Thymus (tissue), 11 donors: Measurements from ENCODE around the gene ZNFX1. TPM values are rescaled to one million over a fixed set of nuclear protein-coding genes. Genes with fewer than 3 reads are reported as not detected.

Experiments used
- DNase-seq, 9 donors: peaks; one replicate each; pipeline ENCODE4 v3.0.0-alpha.2; 2013; ENCODE audit warnings: low spot score in 9 of 9, low read depth in 6 of 9, missing footprints in 1 of 9
- H3K27ac ChIP-seq, 2 donors: one replicate each; pipeline ENCODE4 v1.5.1; 2013; ENCODE audit warnings: control low read depth in 1 of 2, low read depth in 1 of 2, low read length in 1 of 2, mild to moderate bottlenecking in 1 of 2, moderate library complexity in 1 of 2
- H3K27me3 ChIP-seq, 2 donors: one replicate each; pipeline ENCODE4 v1.5.1; 2013; ENCODE audit warnings: low read length in 1 of 2; ENCODE audit not compliant: control insufficient read depth in 2 of 2, insufficient read depth in 1 of 2
- H3K36me3 ChIP-seq, 2 donors: one replicate each; pipeline ENCODE4 v1.5.1; 2013; ENCODE audit warnings: low read length in 1 of 2, mild to moderate bottlenecking in 1 of 2, moderate library complexity in 1 of 2; ENCODE audit not compliant: control insufficient read depth in 2 of 2, insufficient read depth in 2 of 2
- H3K4me1 ChIP-seq, 2 donors: one replicate each; pipeline ENCODE4 v1.5.1; 2013; ENCODE audit warnings: low read length in 2 of 2; ENCODE audit not compliant: control insufficient read depth in 2 of 2, insufficient read depth in 2 of 2
- H3K4me3 ChIP-seq, 2 donors: one replicate each; pipeline ENCODE4 v1.5.1; 2013; ENCODE audit warnings: low read length in 2 of 2, control low read depth in 1 of 2, mild to moderate bottlenecking in 1 of 2
- H3K9me3 ChIP-seq, 2 donors: one replicate each; pipeline ENCODE4 v1.5.1; 2013; ENCODE audit warnings: low read length in 1 of 2, mild to moderate bottlenecking in 1 of 2; ENCODE audit not compliant: control insufficient read depth in 2 of 2, insufficient read depth in 1 of 2
- WGBS: extraction: QIAGEN DNeasy Blood & Tissue Kit; methylation state at CpG from one replicate; pipeline ENCODE4 v1.1.7; 2013; 5-methylcytosine and 5-hydroxymethylcytosine counted together
- polyA plus RNA-seq: library from polyadenylated mRNA; stranded (reverse); fragments of 200-250 nt; gene quantifications from one replicate; pipeline ENCODE4 v1.2.3, GENCODE V29; 2013
- total RNA-seq: library from RNA; stranded (reverse); fragments of 120-200 nt; gene quantifications from one replicate; pipeline ENCODE4 v1.2.4, GENCODE V29; 2013
- donor health status: healthy.

ZNFX1 gene
- total and polyA plus RNA-seq, 2 donors: 9.4 to 16.5 TPM

GRCh38 chr20:49288250-49288751, 10.4 kb upstream of the ZNFX1 start:
- H3K9me3 ChIP-seq: peaks cover 20 to 22% of the 10 kb centered on the region in 2 donors
- no peak overlapping the region for H3K4me3 ChIP-seq

GRCh38 chr20:49287555-49288249, 9.8 kb upstream of the ZNFX1 start:
- H3K27ac ChIP-seq: no peak overlapping the region
- no peak overlapping the region for H3K4me3 ChIP-seq
- H3K36me3 ChIP-seq: peaks cover 82 to 87% of the 10 kb centered on the region in 2 donors

More at GRCh38 chr20:49288250-49288751, 10.4 kb upstream of the ZNFX1 start:
- Histone ChIP-seq H3K36me3 (peaks cover 76 to 81% of the 10 kb centered on the region in 2 donors), H3K27me3 (no peaks in the 10 kb centered on the region), H3K4me1 (no peaks in the 10 kb centered on the region), H3K27ac (no peak overlapping the region)
- DNase-seq: no peak
- 97% methylated on average over 2 of the region's 2 CpGs for WGBS

GRCh38 chr20:49286689-49287551, 9.1 kb upstream of the ZNFX1 start:
- no peak overlapping the region for H3K27ac ChIP-seq
- H3K36me3 ChIP-seq: peaks cover 86 to 95% of the 10 kb centered on the region in 2 donors
- WGBS: 98% methylated on average over 16 of the region's 16 CpGs
- H3K9me3 ChIP-seq: peaks cover 28 to 31% of the 10 kb centered on the region in 2 donors
- no peak for DNase-seq
- no peak overlapping the region for H3K4me3 ChIP-seq
- no peaks in the 10 kb centered on the region for H3K27me3 ChIP-seq
- no peaks in the 10 kb centered on the region for H3K4me1 ChIP-seq

More at GRCh38 chr20:49287555-49288249, 9.8 kb upstream of the ZNFX1 start:
- H3K4me1 ChIP-seq: no peaks in the 10 kb centered on the region
- no peaks in the 10 kb centered on the region for H3K27me3 ChIP-seq
- no peak for DNase-seq
- peaks cover 24 to 25% of the 10 kb centered on the region in 2 donors for H3K9me3 ChIP-seq

- 95% methylated on average over 4 of the region's 4 CpGs for WGBS
- Histone ChIP-seq H3K4me3 (no peak overlapping the region), H3K36me3 (peaks cover 90 to 97% of the 10 kb centered on the region in 2 donors), H3K9me3 (peaks cover 31 to 35% of the 10 kb centered on the region in 2 donors), H3K27me3 (no peaks in the 10 kb centered on the region), H3K27ac (no peak overlapping the region), H3K4me1 (peaks cover 0 to 3% of the 10 kb centered on the region in 2 donors)
- DNase-seq: no peak
Observed at GRCh38 chr20:49285813-49286494, 8.1 kb upstream of the ZNFX1 start.

GRCh38 chr20:49285233-49285668, 7.4 kb upstream of the ZNFX1 start:
- H3K27ac ChIP-seq: no peak overlapping the region
- no peak for DNase-seq
- H3K27me3 ChIP-seq: no peaks in the 10 kb centered on the region
- H3K4me1 ChIP-seq: peaks cover 0 to 6% of the 10 kb centered on the region in 2 donors
- H3K9me3 ChIP-seq: peaks cover 37 to 42% of the 10 kb centered on the region in 2 donors
- WGBS: 98% methylated on average over 1 of the region's 1 CpG
- peaks cover 90 to 97% of the 10 kb centered on the region in 2 donors for H3K36me3 ChIP-seq
- H3K4me3 ChIP-seq: no peak overlapping the region

- no peak for DNase-seq
- WGBS: 98% methylated on average over 5 of the region's 5 CpGs
- H3K4me1 ChIP-seq: peaks cover 2 to 10% of the 10 kb centered on the region in 2 donors
- peaks cover 40 to 47% of the 10 kb centered on the region in 2 donors for H3K9me3 ChIP-seq
- peaks cover 90 to 97% of the 10 kb centered on the region in 2 donors for H3K36me3 ChIP-seq
- no peak overlapping the region for H3K4me3 ChIP-seq
- H3K27ac ChIP-seq: no peak overlapping the region
- no peaks in the 10 kb centered on the region for H3K27me3 ChIP-seq
Observed at GRCh38 chr20:49284818-49285217, 7.0 kb upstream of the ZNFX1 start.

GRCh38 chr20:49283703-49284625, 6.1 kb upstream of the ZNFX1 start:
- Histone ChIP-seq H3K36me3 (peaks cover 87 to 97% of the 10 kb centered on the region in 2 donors), H3K4me3 (no peak overlapping the region), H3K4me1 (peaks cover 11 to 12% of the 10 kb centered on the region in 2 donors), H3K27me3 (no peaks in the 10 kb centered on the region), H3K9me3 (peaks cover 41 to 51% of the 10 kb centered on the region in 2 donors), H3K27ac (no peak overlapping the region)
- 97% methylated on average over 3 of the region's 3 CpGs for WGBS
- no peak for DNase-seq

- no peak overlapping the region for H3K4me3 ChIP-seq
- H3K9me3 ChIP-seq: peaks cover 41 to 51% of the 10 kb centered on the region in 2 donors
- H3K27ac ChIP-seq: no peak overlapping the region
- WGBS: 96% methylated on average over 9 of the region's 9 CpGs
- H3K4me1 ChIP-seq: peaks cover 12% of the 10 kb centered on the region in 2 donors
- H3K36me3 ChIP-seq: peaks cover 80 to 90% of the 10 kb centered on the region in 2 donors
- no peaks in the 10 kb centered on the region for H3K27me3 ChIP-seq
- DNase-seq: no peak
Observed at GRCh38 chr20:49283176-49283702, 5.4 kb upstream of the ZNFX1 start.
